Uterus (tissue), 4 donors: ENCODE results near the gene TADA2B. TPM values are rescaled to one million over a fixed set of nuclear protein-coding genes. Genes with fewer than 3 reads are reported as not detected.
A peak's percentile ranks its signal among the peaks of the same experiment; 100 is the strongest.

Source experiments
- DNase-seq, 2 donors: peaks; one replicate each; pipeline ENCODE4 v3.0.0-alpha.2; 2019 to 2020
- H3K27ac ChIP-seq, 2 donors: fragments of 200-600 bp; sonication (generic); 1 replicate in 1 of 2; 2 replicates in 1 of 2; pipeline ENCODE4 v1.5.1; 2016 to 2018
- H3K27me3 ChIP-seq, 2 donors: fragments of 200-600 bp; sonication (generic); one replicate each; pipeline ENCODE4 v1.5.1; 2018 to 2019; ENCODE audit warnings: control low read depth in 1 of 2
- H3K36me3 ChIP-seq, 2 donors: fragments of 200-600 bp; sonication (generic); one replicate each; pipeline ENCODE4 v1.5.1; 2019; ENCODE audit warnings: control low read depth in 1 of 2
- H3K4me1 ChIP-seq, 2 donors: fragments of 200-600 bp; sonication (generic); one replicate each; pipeline ENCODE4 v1.5.1; 2018 to 2019; ENCODE audit warnings: control low read depth in 1 of 2
- H3K4me3 ChIP-seq, 2 donors: fragments of 200-600 bp; sonication (generic); 1 replicate in 1 of 2; 2 replicates in 1 of 2; pipeline ENCODE4 v1.5.1; 2018 to 2019; ENCODE audit warnings: mild to moderate bottlenecking in 1 of 2
- H3K9me3 ChIP-seq, 2 donors: fragments of 200-600 bp; sonication (generic); one replicate each; pipeline ENCODE4 v1.5.1; 2019; ENCODE audit warnings: control low read depth in 1 of 2
- CTCF ChIP-seq, 4 experiments: fragments of 200-600 bp in 2 of 4; fragments of 450-650 bp in 2 of 4; sonication (generic) in 2 of 4; IDR thresholded peaks; one replicate each; pipeline ENCODE4 v1.5.1; 2016 to 2019; ENCODE audit warnings: antibody characterized with exemption in 4 of 4, mild to moderate bottlenecking in 2 of 4, moderate library complexity in 1 of 4
- POLR2A ChIP-seq, 2 donors: fragments of 450-650 bp; IDR thresholded peaks; one replicate each; pipeline ENCODE4 v1.6.1; 2016; ENCODE audit warnings: antibody characterized with exemption in 2 of 2, mild to moderate bottlenecking in 1 of 2, moderate library complexity in 1 of 2
- intact Hi-C: fragments of 100-400 bp; cut with DNase I; formaldehyde crosslinking; loops from one replicate; pipeline ENCODE4 v1.15.1; 2023; ENCODE audit warnings: low total_unique reads
- total RNA-seq, 4 donors: library from RNA; depleted of rRNA in 3 of 4; stranded (reverse); fragments of >200 nt in 3 of 4; gene quantifications; one replicate each; pipeline versions ENCODE4 v1.1.0 to v1.2.4, GENCODE V29; 2014 to 2023
- donor health status: DM: yes; HTN: yes; CAD: no.

The TADA2B gene
- total RNA-seq, 4 donors from 2014 or later = 14.1 to 24.0 (median 21.1) TPM

- no peaks in the 10 kb centered on the region for H3K36me3 ChIP-seq
- H3K9me3 ChIP-seq = no peaks in the 10 kb centered on the region
- no peak overlapping the region for H3K4me3 ChIP-seq
- TF ChIP-seq POLR2A (IDR thresholded peaks at IDR 0.05) (no peak), CTCF (IDR thresholded peaks at IDR 0.05) (peak; percentile 97 to 99 (median 98))
- H3K27ac ChIP-seq = no peak overlapping the region
- intact Hi-C loops = loop anchor here (10.0 kb wide), 1 partner anchor 86 kb away; no protein-coding TSS in a partner anchor
- DNase-seq = peak; percentile 77 to 78
- H3K27me3 ChIP-seq = no peaks in the 10 kb centered on the region
- H3K4me1 ChIP-seq = peaks cover 0 to 16% of the 10 kb centered on the region in 2 donors
These were observed 27.7 kb downstream of the TADA2B start for GRCh38 chr4:7070729-7071511.

DNA sequence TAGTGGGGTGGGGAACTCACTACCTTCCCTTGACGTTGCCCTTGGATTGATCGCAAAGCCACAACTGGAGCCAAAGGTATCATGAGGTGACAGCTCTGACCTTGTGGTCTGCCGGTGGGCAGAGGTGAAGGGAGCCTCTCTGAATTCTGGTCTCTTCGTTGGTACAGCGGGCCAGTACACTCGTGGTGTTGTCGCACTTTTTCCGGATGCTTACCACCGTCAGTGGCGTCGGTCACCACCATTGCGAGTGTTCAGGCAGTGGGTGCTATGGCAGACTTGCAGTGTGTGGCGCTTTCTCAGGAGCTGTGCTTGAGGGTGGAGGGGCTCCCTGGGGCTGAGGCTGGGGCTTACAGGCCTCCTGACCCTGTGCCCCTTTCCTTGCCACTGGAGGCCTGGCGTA, 29.9 kb downstream of the TADA2B start:
- no peak overlapping the region for H3K4me3 ChIP-seq
- no peak overlapping the region for H3K27ac ChIP-seq
- DNase-seq = no peak
- no peaks in the 10 kb centered on the region for H3K27me3 ChIP-seq
- TF ChIP-seq CTCF (IDR thresholded peaks at IDR 0.05) (no peak), POLR2A (IDR thresholded peaks at IDR 0.05) (no peak)
- no peaks in the 10 kb centered on the region for H3K36me3 ChIP-seq
- H3K4me1 ChIP-seq = peaks cover 0 to 3% of the 10 kb centered on the region in 2 donors
- no peaks in the 10 kb centered on the region for H3K9me3 ChIP-seq
- intact Hi-C loops = loop anchor here (10.0 kb wide), 1 partner anchor 88 kb away; no protein-coding TSS in a partner anchor

DNA sequence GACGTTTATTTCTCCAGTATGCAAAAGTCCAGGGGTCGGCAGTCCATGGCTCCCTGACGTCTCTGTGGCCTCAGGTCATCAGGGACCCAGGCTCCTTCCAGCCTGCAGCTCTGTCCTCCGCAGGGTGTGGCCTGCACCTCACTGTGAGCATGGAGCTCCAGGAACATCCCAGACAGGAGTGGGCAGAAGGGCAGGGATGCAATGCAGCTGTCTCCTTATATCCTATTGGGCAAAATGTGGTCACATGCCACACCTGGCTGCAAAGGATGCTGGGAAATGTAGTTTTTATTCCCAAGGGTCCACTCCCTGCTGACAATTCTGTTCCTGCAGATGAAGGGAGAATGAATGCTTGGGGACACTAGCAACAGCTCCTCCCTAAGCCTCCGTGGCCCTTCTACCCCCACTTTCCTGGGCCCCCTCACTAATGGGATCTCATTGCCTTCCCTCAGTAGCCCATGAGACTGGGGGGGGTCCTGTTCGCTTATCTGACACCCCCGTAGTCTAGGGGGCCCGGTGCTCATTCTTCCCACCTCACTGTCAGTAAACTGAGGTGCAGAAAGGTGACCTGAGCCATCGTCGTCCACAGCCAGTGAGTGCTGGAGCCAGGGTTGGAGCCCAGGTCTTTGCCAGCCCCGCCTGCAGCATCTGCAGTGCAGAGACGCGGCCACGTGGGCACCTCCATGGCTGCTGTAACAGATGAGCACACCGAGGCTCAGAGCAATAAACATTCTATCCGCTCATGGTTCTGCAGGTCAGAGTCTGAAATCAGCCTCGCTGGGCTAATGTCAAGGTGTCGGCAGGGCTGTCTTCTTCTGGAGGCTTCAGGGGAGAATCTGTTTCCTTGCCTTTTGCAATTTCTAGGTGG, 30.6 kb downstream of the TADA2B start:
- DNase-seq = no peak

GRCh38 chr4:7074426-7074825, 31.3 kb downstream of the TADA2B start:
- no peak for DNase-seq
- intact Hi-C loops = loop anchor here (10.0 kb wide), 1 partner anchor 90 kb away; no protein-coding TSS in a partner anchor
- no peaks in the 10 kb centered on the region for H3K9me3 ChIP-seq
- H3K27me3 ChIP-seq = no peaks in the 10 kb centered on the region
- no peak overlapping the region for H3K27ac ChIP-seq
- H3K4me3 ChIP-seq = no peak overlapping the region
- H3K4me1 ChIP-seq = no peaks in the 10 kb centered on the region
- H3K36me3 ChIP-seq = no peaks in the 10 kb centered on the region
- TF ChIP-seq POLR2A (IDR thresholded peaks at IDR 0.05) (no peak), CTCF (IDR thresholded peaks at IDR 0.05) (no peak)

More for the DNA sequence above, 30.6 kb downstream of the TADA2B start:
- Histone ChIP-seq H3K4me1 (peaks cover 0 to 3% of the 10 kb centered on the region in 2 donors), H3K27me3 (no peaks in the 10 kb centered on the region), H3K9me3 (no peaks in the 10 kb centered on the region), H3K4me3 (no peak overlapping the region), H3K27ac (no peak overlapping the region), H3K36me3 (no peaks in the 10 kb centered on the region)
- intact Hi-C loops = loop anchor here (10.0 kb wide), 1 partner anchor 89 kb away; no protein-coding TSS in a partner anchor
- TF ChIP-seq POLR2A (IDR thresholded peaks at IDR 0.05) = no peak
- no peak for TF ChIP-seq CTCF (IDR thresholded peaks at IDR 0.05)
